ENCODE measurements around the gene MLPH.

- TF ChIP-seq CTCF (conservative IDR thresholded peaks at IDR 0.05; ENCODE audit: low read length) (no peak), EZH2phosphoT487 (IDR thresholded peaks at IDR 0.05; ENCODE audit: borderline replicate concordance) (no peak)
Measured at GRCh38 chr2:237478095-237478494, 9.0 kb upstream of the MLPH start.
